Measurements from ENCODE around the gene RYR1.
"Not testable (repeated sequence)": the region's sequence is repeated elsewhere in the genome, so short reads cannot be mapped to it uniquely, and the experiment has no call there.

RYR1 gene

DNA sequence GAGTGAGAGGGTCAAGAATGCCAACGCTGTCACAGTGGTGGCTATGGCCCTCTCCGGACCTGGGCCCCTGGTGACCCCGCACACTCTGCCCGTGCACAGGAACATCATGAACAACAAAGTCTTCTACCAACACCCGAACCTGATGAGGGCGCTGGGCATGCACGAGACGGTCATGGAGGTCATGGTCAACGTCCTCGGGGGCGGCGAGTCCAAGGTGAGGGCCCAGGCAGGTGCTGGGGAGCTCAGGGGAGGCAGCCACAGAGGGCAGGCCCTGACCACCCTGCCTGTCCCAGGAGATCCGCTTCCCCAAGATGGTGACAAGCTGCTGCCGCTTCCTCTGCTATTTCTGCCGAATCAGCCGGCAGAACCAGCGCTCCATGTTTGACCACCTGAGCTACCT is 62.6 kb downstream of the RYR1 start:
- DNase-seq, result no peak

DNA sequence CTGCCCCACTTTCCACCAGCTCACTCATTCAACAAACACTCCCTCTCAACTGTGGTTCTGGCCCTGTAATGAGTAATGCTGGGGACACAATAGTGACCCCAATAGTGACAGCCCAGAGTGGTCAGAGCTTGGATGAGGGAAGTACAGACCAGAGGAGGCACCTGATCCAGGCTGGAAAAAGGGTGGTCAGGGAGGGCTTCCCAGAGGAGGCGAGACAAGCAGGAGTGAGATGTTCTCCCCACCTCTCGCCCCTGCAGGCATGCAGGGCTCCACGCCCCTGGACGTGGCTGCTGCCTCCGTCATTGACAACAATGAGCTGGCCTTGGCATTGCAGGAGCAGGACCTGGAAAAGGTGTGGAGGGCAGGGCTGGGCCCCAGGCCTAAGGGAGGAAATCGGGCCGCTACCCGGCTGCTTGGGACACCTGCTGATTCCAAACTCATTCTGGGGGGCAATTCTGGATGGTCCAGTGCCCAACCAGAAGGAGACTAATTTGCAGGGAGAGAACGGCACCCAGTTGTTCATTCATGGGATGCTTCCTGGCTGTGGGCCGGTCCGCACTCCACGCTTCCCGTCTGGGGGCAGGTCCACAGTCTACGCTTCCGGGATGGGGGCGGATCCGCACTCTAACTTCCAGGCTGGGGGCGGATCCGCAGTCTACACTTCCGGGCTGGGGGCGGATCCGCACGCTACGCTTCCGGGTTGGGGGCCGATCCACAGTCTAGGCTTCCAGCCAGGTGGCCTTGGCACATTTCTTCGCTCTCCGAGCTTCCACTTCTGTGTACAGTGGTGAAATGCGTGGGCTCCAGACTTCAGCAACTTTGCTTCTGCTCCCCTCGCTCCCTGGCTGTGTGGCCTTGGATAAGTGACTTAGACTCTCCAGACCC is 63.4 kb downstream of the RYR1 start:
- DNase-seq, result no peak

DNA sequence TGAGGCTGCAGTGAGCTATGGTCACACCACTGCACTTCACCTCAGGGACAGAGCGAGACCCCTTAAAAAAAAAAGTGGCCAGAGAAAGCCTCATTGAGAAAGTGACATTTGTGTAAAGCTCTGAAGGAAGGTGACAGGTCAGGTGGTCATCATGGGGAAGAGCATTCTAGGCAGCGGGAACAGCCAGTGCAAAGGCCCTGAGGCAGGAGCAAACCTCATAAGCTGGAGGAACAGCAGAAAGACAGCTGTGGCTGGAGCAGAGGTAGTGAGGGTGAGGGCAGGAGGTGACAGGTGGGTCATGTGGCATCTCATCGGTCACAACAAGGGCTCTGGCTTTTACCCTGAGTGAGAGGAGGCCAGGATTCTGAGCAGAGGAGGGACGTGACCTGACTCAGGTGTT is 64.4 kb downstream of the RYR1 start:
- DNase-seq, result no peak

DNA sequence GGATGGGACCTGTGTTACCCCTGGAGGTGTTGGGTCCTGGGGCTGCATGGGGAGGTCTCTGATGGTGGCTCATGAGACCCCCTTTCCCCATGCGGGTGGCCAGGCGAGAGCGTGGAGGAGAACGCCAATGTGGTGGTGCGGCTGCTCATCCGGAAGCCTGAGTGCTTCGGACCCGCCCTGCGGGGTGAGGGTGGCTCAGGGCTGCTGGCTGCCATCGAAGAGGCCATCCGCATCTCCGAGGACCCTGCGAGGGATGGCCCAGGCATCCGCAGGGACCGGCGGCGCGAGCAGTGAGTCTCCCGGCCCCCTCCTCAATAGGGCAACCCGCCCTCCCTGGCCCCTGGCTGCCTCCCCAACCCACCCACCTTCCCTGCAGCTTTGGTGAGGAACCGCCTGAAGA is 66.0 kb downstream of the RYR1 start:
- no peak for DNase-seq

DNA sequence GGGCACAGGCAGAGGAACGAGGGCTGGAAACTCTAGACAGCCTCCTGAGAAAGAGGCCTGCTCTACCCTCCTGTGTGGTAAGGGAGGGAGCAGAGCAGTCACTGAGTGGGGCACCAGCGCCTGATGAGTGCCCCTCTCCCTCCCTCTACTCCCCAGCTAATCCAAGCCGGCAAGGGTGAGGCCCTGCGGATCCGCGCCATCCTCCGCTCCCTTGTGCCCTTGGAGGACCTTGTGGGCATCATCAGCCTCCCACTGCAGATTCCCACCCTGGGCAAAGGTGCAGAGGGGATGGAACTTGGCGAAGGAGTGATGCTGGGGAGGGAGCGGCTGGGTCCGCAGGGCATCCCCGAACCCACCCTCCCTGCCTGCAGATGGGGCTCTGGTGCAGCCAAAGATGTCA is 67.0 kb downstream of the RYR1 start:
- DNase-seq, result no peak

DNA sequence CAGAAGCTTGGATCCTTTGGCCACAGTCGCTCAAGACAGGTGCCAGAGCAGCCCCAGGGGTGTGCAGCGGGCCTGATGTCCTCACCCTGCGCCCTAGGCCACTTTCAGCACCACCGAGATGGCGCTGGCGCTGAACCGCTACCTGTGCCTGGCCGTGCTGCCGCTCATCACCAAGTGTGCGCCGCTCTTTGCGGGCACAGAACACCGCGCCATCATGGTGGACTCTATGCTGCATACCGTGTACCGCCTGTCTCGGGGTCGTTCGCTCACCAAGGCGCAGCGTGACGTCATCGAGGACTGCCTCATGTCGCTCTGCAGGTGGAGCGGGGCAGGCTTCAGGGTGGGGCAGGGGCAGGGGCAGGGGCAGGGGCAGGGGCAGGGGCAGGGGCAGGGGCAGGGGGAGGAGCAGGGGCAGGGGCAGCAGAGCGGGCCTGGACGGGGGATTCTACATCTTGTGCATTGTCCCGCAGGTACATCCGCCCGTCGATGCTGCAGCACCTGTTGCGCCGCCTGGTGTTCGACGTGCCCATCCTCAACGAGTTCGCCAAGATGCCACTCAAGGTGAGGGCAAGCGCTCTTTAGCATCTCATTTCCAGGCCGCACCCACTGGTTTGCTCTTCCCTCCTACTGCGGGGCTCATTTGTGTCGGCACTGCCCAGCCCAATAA is 69.1 kb downstream of the RYR1 start:
- DNase-seq, result no peak

DNA sequence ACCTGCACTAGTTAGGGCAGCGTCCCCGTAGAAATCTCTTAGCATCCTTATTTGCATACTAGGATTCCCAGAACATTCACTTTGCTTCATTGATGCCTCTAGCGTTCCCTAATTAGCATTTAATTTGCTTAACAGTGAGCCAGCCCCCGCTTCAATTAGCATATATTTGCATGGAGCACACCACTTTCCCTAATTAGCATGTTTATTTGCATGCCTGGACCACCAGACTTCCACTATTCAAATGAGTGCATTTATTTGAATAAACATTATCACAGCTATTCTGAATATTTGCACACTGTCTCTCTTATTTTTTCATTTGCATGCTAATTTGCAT is 69.6 kb downstream of the RYR1 start:
- DNase-seq, result no peak

DNA sequence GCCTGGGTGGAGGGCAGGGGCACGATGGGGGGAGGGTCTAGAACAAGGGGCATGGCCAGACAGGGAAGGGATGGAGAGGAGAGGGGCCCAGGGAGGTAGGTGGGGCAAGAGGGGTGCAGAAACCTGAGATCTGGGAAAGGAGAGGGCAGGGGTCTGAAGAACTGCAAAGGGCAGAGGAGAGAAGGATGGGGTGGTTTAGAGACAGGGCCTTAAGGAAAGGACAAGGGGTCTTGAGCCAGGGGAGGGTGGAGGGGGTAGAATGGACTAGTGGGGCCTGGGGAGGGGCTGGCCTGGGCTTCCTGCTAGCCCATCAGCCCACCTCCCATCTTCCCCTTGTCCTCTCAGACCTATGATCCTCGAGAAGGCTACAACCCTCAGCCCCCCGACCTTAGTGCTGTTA is 72.5 kb downstream of the RYR1 start:
- no peak for DNase-seq

DNA sequence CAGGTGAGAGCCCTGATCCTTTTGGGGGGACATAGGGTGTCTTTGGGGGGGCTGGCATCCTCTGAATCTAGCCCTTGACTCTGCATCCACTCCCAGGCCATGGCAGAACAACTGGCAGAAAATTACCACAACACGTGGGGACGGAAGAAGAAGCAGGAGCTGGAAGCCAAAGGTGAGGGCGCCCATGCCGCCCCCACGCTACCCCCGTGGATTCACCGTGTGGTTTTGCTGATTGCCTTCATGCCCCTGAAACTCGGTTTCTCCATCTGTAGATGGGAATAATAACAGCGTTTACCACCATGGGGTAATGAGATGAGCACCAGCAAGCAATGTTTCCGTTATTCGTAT is 72.9 kb downstream of the RYR1 start:
- DNase-seq, result no peak

DNA sequence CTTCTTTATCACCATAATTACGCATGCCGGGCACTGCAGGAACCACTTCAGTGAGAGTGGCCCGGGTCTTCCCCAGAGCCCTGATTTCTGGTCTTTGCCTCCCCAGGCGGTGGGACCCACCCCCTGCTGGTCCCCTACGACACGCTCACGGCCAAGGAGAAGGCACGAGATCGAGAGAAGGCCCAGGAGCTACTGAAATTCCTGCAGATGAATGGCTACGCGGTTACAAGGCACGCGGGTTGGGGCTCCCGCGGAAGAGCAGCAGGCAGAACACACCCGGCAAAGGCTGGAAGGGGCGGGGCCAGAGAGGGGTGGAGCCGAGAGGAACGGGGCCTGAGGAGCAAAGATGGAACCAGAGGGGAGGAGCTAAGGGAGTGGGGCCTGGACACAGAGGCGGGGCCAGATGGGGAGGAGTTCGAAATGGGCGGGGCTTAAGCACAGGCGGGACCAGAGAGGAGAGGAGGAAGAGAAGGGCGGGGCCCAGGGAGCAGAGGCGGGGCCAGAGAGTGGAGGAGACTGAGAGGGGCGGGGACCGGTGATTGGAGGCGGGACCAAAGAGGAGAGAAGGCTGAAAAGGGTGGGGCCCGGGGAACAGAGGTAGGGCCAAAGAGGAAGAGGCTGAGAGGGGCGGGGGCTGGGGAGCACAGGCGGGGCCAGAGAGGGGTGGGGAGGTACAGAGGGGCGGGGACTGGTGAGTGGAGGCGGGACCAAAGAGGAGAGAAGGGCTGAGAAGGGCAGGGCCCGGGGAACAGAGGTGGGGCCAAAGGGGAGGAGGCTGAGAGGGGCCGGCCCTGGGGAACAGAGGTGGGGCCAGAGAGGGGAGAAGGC is 73.4 kb downstream of the RYR1 start:
- peak; percentile 43 for DNase-seq

DNA sequence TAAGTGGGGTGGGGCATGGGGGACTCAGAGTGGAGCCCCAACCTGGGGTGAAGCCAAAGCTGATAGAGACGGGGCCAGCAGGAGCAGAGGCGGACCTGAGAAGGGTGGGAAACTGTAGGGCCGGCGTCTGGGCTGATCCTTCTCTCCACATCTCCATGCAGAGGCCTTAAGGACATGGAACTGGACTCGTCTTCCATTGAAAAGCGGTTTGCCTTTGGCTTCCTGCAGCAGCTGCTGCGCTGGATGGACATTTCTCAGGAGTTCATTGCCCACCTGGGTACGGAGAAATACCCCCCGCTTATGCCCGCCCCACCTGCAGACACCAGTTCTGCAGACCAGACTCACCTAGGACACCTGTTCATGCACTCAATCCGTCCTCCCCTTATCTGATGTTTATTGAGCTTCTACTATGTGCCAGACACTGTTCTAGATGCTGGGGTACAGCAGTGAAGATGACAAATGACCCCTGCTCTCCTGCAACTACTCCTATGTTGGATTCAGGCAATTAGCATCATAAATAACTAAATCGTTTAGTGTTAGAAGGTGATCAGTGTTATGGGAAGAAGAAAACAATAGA is 74.1 kb downstream of the RYR1 start:
- no peak for DNase-seq

DNA sequence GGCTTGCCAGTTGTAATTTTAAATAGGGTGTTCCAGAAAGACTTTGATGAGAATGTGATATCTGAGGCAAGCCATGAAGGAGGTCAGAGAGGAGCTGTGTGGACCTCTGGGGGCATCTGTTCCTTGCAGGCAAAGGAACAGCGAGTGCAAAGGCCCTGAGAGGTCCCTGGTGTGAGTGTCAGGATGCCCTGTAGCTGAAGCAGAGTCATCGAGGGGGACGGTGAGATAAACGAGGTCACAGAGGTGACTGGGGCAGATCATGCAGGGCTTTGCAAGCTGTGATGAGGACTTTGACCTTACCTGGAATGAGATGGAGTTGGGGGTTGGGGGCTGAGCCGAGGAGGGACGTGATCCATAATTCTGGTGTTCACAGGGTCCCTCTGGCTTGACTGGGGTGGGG is 75.0 kb downstream of the RYR1 start:
- DNase-seq, result no peak

DNA sequence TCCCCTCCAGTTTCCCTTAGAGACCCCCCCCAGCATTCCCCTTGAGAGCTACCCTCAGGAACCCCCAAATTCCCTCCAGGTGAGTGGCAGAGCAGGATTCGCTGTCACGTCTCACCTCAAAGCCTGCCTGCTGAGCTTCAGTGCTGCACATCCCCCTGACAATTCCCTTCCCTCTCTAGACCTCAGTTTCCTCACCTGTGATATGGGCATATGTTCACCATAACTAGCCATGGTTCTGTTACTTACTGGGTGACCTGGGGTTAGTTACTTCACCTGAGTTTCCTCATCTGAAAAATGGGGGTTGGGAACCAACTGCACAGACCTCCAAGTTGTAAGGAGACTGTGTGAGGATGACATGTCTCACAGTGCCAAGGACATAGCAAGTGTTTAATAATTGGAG is 75.5 kb downstream of the RYR1 start:
- DNase-seq, result no peak

DNA sequence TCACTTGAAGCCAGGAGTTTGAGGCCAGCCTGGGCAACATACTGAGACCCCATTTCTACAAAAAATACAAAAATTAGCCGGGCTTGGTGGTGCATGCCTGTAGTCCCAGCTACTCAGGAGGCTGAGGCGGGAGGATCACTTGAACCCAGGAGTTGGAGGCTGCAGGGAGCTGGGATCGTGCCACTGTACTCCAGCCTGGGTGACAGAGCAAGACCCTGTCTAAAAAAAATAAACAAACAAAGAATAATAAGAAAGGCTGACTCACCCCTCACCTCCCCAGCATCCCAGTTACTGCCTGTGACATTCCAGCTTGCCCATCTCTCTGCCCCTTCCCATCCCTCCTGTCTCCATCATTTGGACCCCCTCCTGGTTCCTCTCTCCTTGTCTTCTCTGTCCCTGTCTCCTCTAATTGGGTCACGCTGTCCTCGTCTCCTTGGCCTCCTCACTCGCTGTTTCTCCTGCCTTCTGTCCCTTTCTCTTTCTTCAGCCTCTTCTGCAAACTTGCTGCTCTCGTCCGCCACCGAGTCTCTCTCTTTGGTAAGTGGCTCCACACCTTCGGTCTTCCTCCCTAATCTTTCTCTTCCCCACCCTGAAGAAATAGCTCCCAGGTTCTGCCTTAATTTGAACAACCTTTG is 77.7 kb downstream of the RYR1 start:
- DNase-seq, result no peak

DNA sequence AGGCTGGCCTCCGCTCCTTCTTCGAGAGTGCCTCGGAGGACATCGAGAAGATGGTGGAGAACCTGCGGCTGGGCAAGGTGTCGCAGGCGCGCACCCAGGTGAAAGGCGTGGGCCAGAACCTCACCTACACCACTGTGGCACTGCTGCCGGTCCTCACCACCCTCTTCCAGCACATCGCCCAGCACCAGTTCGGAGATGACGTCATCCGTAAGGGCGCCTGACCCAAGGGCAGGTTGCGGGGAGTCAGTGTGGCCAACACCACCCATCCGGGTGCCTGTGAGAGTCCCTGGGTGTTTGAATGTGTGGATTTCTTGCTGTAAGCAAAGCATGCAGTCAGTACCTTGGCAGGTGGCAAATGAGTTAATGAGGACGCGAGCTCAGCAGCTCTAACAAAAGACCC is 78.8 kb downstream of the RYR1 start:
- no peak for DNase-seq

DNA sequence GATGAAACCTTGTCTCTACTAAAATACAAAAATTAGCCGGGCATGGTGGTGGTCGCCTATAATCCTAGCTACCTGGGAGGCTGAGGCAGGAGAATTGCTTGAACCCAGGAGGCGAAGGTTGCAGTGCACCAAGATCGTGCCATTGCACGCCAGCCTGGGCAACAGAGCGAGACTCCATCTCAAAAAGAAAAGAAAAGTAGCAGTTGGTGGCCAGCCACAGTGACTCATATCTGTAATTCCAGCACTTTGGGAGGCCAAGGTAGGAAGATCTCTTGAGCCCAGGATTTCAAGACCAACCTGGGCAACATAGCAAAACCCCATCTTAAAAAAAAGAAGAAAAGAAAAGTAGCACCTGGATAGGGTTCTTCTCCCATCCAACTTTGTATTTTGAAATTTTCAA is 79.7 kb downstream of the RYR1 start:
- DNase-seq, result not testable (repeated sequence)

DNA sequence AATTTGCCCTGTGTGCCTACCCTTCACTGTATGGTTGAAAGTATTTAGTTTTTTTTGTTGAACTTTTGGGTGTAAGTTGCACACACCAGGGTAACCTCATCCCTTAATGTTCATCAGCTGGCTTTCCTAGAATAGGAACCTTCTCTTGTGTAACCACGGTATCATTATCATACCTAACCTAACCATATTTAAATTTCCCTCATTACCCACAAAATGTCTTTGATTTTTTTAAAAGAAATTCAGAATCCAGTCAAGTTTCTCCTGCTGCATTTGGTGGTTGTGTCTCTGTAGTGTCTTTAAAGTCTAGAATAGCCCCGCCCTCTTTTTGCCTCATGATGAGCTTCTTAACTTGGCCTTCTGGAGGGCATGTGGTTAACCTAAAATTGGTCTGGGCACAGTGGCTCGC is 80.3 kb downstream of the RYR1 start:
- no peak for DNase-seq

DNA sequence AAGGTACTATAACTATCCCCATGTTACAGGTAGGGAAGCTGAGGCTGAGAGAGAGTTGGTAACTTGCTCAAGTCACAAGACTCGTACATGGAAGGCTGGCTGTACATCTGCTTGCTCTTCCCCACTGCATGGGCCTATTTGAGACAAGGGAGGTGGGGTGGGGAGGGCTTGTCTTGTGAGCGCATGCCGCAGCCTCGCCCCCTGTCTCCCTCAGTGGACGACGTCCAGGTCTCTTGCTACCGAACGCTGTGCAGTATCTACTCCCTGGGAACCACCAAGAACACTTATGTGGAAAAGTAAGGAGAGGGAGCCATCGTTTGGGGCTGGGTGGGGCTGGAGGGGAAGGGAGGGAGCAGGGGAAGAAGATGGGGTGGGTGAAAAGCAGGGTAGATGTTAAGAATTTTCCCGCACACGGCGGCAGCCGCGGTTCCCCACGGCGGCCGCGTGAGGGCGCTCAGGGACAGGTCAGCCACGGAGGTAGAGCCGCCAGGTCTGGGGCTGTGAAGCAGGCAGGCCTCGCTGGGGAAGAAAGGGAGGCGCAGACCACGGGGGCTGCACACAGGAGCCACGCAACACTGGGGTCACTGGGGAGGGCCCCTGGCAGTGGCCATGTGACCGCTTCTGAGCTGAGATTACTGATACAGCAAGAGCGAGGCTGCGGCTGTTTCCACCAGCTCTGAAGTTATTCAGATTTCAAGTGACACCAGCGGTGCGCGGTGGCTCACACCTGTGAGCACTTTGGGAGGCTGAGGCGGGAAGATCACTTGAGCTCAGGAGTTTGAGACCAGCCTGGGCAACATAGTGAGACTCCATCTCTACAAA is 81.5 kb downstream of the RYR1 start:
- peak; percentile 37 for DNase-seq

DNA sequence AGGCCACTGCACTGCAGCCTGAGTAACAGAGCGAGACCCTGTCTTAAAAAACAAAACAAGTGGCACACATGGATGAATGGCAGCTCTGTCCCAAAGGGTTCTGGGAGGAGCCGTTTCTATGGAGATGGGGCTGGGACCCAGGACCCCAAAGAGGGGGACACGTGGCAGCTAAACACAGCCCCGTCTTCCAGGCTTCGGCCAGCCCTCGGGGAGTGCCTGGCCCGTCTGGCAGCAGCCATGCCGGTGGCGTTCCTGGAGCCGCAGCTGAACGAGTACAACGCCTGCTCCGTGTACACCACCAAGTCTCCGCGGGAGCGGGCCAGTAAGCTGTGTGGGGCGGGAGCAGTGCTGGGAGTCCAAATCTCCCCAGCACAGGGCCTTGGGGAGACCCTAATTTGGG is 82.4 kb downstream of the RYR1 start:
- no peak for DNase-seq

DNA sequence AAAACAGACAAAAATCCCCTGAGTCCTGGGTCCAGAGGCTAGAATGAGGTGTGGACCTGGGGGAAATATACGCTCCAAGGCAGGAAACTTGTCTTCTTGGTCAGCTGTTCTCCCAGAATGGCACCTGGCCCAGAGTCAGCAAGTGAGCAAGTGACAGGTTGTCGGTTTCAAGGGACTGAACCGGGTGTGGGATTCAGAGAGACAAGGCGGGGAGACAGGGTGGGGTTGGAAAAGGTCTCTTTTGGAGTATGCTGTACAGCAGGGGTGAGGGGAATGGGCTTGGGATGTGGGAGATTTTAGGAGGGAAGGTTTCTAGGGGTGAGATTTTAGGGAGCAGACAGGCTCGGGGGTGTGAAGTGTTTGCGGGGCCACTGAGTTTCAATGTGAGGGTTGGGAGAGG is 83.3 kb downstream of the RYR1 start:
- no peak for DNase-seq

DNA sequence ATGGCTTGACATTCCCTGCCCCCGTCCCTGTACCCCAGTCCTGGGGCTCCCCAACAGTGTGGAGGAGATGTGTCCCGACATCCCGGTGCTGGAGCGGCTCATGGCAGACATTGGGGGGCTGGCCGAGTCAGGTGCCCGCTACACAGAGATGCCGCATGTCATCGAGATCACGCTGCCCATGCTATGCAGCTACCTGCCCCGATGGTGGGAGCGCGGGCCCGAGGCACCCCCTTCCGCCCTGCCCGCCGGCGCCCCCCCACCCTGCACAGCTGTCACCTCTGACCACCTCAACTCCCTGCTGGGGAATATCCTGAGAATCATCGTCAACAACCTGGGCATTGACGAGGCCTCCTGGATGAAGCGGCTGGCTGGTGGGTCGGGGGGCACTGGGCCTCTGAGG is 83.8 kb downstream of the RYR1 start:
- no peak for DNase-seq

DNA sequence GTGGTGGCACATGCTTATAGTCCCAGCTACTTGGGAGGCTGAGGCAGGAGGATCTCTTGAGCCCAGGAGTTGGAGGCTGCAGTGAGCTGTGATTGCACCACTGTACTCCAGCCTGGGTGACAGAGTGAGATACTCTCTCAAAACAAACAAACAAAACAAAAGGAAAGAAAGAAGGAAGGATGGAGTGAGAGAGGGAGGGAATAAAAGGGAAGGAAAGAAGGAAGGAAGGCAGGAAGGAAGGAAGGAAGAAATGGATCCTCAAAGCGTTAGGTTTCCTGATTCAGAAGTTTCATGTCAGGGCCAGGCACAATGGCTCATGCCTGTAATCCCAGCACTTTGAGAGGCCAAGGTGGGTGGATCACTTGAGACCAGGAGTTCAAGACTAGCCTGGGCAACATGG is 84.5 kb downstream of the RYR1 start:
- not testable (repeated sequence) for DNase-seq

Measured in fibroblast of upper back skin (primary cell).